OCI-LY7 (cell line): ENCODE data around the gene GLIS1.

Experiments
- EZH2phosphoT487 ChIP-seq: fragments of 200-600 bp; sonication (generic); IDR thresholded peaks from 2 replicates; pipeline ENCODE4 v1.6.1; 2018; ENCODE audit warnings: low read depth, borderline replicate concordance, mild to moderate bottlenecking, mixed run types, antibody characterized with exemption, low read length, moderate library complexity, mixed read lengths
- TF ChIP-seq, protein P1 (sequence below): fragments of 200-600 bp; sonication (generic); conservative IDR thresholded peaks from 2 replicates; pipeline ENCODE4 v1.5.1; 2014; ENCODE audit warnings: mild to moderate bottlenecking, antibody characterized with exemption, low read length, moderate library complexity, mixed read lengths

GRCh38 chr1:53467391-53467790, 271.6 kb downstream of the GLIS1 start:
- TF ChIP-seq, protein P1, sequence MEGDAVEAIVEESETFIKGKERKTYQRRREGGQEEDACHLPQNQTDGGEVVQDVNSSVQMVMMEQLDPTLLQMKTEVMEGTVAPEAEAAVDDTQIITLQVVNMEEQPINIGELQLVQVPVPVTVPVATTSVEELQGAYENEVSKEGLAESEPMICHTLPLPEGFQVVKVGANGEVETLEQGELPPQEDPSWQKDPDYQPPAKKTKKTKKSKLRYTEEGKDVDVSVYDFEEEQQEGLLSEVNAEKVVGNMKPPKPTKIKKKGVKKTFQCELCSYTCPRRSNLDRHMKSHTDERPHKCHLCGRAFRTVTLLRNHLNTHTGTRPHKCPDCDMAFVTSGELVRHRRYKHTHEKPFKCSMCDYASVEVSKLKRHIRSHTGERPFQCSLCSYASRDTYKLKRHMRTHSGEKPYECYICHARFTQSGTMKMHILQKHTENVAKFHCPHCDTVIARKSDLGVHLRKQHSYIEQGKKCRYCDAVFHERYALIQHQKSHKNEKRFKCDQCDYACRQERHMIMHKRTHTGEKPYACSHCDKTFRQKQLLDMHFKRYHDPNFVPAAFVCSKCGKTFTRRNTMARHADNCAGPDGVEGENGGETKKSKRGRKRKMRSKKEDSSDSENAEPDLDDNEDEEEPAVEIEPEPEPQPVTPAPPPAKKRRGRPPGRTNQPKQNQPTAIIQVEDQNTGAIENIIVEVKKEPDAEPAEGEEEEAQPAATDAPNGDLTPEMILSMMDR: no peak
- TF ChIP-seq EZH2phosphoT487: no peak
